Kidney epithelial cell (primary cell): ENCODE results near the gene C2orf76. TPM values are rescaled to one million over a fixed set of nuclear protein-coding genes. Genes with fewer than 3 reads are reported as not detected.

Experiments used
- DNase-seq: peaks from one replicate; pipeline ENCODE4 v3.0.0-alpha.2; 2010; ENCODE audit warnings: low read depth
- H3K27me3 ChIP-seq: 2 replicates; pipeline ENCODE4 v1.6.0; 2011; ENCODE audit warnings: low read length; ENCODE audit not compliant: control insufficient read depth, insufficient read depth
- H3K36me3 ChIP-seq: 2 replicates; pipeline ENCODE4 v1.5.1; 2011; ENCODE audit warnings: low read length; ENCODE audit not compliant: control insufficient read depth, insufficient read depth
- H3K4me3 ChIP-seq: 2 replicates; pipeline ENCODE4 v1.5.1; 2011; ENCODE audit warnings: low read depth, mild to moderate bottlenecking, control low read depth, low read length
- CTCF ChIP-seq: IDR thresholded peaks from 2 replicates; pipeline ENCODE4 v1.5.1; 2011; ENCODE audit warnings: mild to moderate bottlenecking, moderate library complexity, low read length, control low read depth, inconsistent platforms; ENCODE audit not compliant: insufficient read depth, poor library complexity, severe bottlenecking
- total RNA-seq: library from RNA; depleted of rRNA; stranded (reverse); fragments of >200 nt; gene quantifications from 2 replicates; pipeline ENCODE4 v1.2.3, GENCODE V29; 2015

C2orf76 gene
- total RNA-seq, 1 donor from 2014 or later = 6.4 TPM

- peaks cover 1% of the 10 kb centered on the region for H3K36me3 ChIP-seq
- no peaks in the 10 kb centered on the region for H3K27me3 ChIP-seq
- H3K4me3 ChIP-seq = no peak overlapping the region
- TF ChIP-seq CTCF = no peak
- DNase-seq = no peak
Observed at GRCh38 chr2:119254601-119255080, 112.0 kb downstream of the C2orf76 start.

- DNase-seq = no peak
- Histone ChIP-seq H3K4me3 (no peak overlapping the region), H3K27me3 (no peaks in the 10 kb centered on the region), H3K36me3 (peaks cover 1% of the 10 kb centered on the region)
- TF ChIP-seq CTCF = no peak
Observed at GRCh38 chr2:119253760-119254600, 112.7 kb downstream of the C2orf76 start.

GRCh38 chr2:119253114-119253702 lies 113.4 kb downstream of the C2orf76 start:
- no peak for DNase-seq
- no peak for TF ChIP-seq CTCF

More at GRCh38 chr2:119253114-119253702, 113.4 kb downstream of the C2orf76 start:
- Histone ChIP-seq H3K36me3 (peaks cover 1% of the 10 kb centered on the region), H3K4me3 (no peak overlapping the region), H3K27me3 (no peaks in the 10 kb centered on the region)

Other genes starting within 250 kb of the C2orf76 start
- not detected in 2 replicates for gene C1QL2, start 208.1 kb downstream of the C2orf76 start, total RNA-seq
- 38.8 and 45.7 TPM in 2 replicates for gene STEAP3, start 143.0 kb downstream of the C2orf76 start, total RNA-seq
- 82.3 and 98.0 TPM in 2 replicates for gene DBI, start 143 bp upstream of the C2orf76 start, total RNA-seq
- gene TMEM37, start 65.0 kb upstream of the C2orf76 start, total RNA-seq = 1.2 TPM in 1 of 2 replicates, not detected in the other
- not detected in 2 replicates for gene SCTR, start 157.6 kb upstream of the C2orf76 start, total RNA-seq
- gene CFAP221, start 177.6 kb upstream of the C2orf76 start, total RNA-seq = 1.0 and 1.8 TPM in 2 replicates